Measurements from ENCODE around the gene CARD10. TPM values are rescaled to one million over a fixed set of nuclear protein-coding genes. Genes with fewer than 3 reads are reported as not detected.

The CARD10 gene
- total RNA-seq, 1 experiment from 2014 or later, result 26.5 TPM

DNA sequence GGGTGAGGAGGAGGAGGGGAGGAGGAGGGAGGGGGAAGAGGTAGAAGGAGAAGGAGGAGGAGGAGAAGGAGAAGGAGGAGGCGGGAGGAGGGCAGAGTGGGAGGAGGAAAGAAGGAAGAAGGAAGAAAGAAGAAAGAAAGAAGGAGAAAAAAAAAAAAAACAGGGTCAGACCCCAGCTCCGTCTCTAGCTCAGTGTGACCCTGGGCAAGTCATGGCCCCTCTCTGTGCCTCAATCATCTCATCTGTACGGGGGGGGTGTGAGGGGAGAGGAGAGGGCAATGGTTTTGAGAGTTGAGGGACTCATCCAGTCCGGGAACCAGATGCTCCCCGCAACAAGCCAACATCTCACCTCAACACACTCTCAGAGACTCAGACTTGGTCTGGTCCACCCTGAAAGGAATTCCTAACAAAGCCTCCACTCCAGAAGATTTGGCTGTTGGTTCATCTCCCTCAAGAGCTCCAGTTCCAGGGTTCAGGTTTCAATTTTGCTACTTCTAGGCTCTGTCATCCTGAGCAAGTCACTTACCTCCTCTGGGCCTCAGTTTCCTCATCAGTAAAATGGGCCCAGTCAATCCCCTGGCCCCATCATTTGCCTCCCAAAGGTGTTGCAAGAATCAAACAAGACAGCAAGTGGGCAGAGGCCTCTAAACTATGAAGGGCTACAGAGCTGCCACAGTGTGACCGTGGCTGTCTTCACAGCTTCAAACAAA, 7.7 kb downstream of the CARD10 start:
- H3K9me3 Mint-ChIP-seq (ENCODE audit: unreplicated experiment), result no peaks in the 10 kb centered on the region
- intact Hi-C loops (cut with micrococcal nuclease; ENCODE audit: unreplicated experiment), result loop anchor here (1.0 kb wide), 1 partner anchor 9 kb away; no protein-coding TSS in a partner anchor
- ChIA-PET POLR2A (interaction anchor here (1.9 kb wide), 1 partner anchor 9 kb away, joined by 15 read pairs; no protein-coding TSS in a partner anchor), CTCF (interaction anchor here (1.1 to 2.0 kb wide), 5 partner anchors 10 to 132 kb away, joined by 3 to 11 read pairs (median 8); no protein-coding TSS in a partner anchor)
- Histone ChIP-seq H3K9me3 (no peaks in the 10 kb centered on the region), H3K4me1 (peaks cover 37% of the 10 kb centered on the region), H3K36me3 (ENCODE audit: control insufficient read depth, insufficient read depth, low read length) (peaks cover 7% of the 10 kb centered on the region; the same call in 1 of the 2 replicates), H3K27me3 (replicated peaks; ENCODE audit: control insufficient read depth, insufficient read depth, low read length) (no peaks in the 10 kb centered on the region), H3K4me3 (ENCODE audit: low read depth, low read length) (no peak overlapping the region)
- TF ChIP-seq, protein P1, sequence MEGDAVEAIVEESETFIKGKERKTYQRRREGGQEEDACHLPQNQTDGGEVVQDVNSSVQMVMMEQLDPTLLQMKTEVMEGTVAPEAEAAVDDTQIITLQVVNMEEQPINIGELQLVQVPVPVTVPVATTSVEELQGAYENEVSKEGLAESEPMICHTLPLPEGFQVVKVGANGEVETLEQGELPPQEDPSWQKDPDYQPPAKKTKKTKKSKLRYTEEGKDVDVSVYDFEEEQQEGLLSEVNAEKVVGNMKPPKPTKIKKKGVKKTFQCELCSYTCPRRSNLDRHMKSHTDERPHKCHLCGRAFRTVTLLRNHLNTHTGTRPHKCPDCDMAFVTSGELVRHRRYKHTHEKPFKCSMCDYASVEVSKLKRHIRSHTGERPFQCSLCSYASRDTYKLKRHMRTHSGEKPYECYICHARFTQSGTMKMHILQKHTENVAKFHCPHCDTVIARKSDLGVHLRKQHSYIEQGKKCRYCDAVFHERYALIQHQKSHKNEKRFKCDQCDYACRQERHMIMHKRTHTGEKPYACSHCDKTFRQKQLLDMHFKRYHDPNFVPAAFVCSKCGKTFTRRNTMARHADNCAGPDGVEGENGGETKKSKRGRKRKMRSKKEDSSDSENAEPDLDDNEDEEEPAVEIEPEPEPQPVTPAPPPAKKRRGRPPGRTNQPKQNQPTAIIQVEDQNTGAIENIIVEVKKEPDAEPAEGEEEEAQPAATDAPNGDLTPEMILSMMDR (IDR thresholded peaks at IDR 0.05; ENCODE audit: insufficient read depth in 1 of 2, low read depth in 1 of 2, low read length in 1 of 2, severe bottlenecking in 1 of 2, unreplicated experiment in 1 of 2), result no peak
- H3K36me3 Mint-ChIP-seq (ENCODE audit: insufficient read depth, unreplicated experiment), result peaks cover 35% of the 10 kb centered on the region
- no peak overlapping the region for H3K4me3 Mint-ChIP-seq (ENCODE audit: unreplicated experiment)
- no TSS peak for BruUV-seq (replicated peaks)
- peak overlapping the region; percentile 58 for H3K27ac Mint-ChIP-seq (ENCODE audit: unreplicated experiment)
- no peaks in the 10 kb centered on the region for H3K27me3 Mint-ChIP-seq (ENCODE audit: insufficient read depth, unreplicated experiment)
- DNase-seq, result no peak
- peaks cover 24% of the 10 kb centered on the region for H3K4me1 Mint-ChIP-seq (ENCODE audit: low read depth, unreplicated experiment)

DNA sequence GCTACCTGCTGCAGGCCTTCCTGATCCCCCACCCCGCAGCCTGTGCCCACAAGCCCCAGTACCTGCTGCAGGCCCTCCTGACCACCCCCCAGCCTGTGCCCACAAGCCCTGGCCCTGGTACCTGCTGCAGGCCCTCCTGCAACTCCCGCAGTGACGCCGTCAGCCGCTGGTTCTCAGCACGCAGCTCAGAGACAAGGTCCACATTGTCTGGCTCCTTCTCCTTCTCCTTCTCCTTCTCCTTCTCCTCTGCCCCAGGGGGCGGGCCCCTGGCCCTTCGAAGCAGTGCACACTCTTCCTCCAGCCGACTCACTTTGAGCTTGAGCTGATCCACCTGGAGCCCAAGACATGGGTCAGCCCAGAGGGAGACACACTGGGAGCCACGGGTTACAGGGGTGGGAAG, 9.1 kb downstream of the CARD10 start:
- POLR2A ChIA-PET, result no interaction called here
- Mint-ChIP-seq H3K9me3 (ENCODE audit: unreplicated experiment) (no peaks in the 10 kb centered on the region), H3K27ac (ENCODE audit: unreplicated experiment) (peak overlapping the region; percentile 44), H3K36me3 (ENCODE audit: insufficient read depth, unreplicated experiment) (peaks cover 33% of the 10 kb centered on the region), H3K27me3 (ENCODE audit: insufficient read depth, unreplicated experiment) (no peaks in the 10 kb centered on the region), H3K4me1 (ENCODE audit: low read depth, unreplicated experiment) (peaks cover 24% of the 10 kb centered on the region), H3K4me3 (ENCODE audit: unreplicated experiment) (no peak overlapping the region)
- no peak for DNase-seq
- CTCF ChIA-PET, result no interaction called here
- Histone ChIP-seq H3K9me3 (no peaks in the 10 kb centered on the region), H3K27me3 (replicated peaks; ENCODE audit: control insufficient read depth, insufficient read depth, low read length) (no peaks in the 10 kb centered on the region), H3K4me3 (ENCODE audit: low read depth, low read length) (no peak overlapping the region), H3K4me1 (peaks cover 37% of the 10 kb centered on the region), H3K36me3 (ENCODE audit: control insufficient read depth, insufficient read depth, low read length) (peaks cover 7% of the 10 kb centered on the region; the same call in 1 of the 2 replicates)
- no TSS peak for BruUV-seq (replicated peaks)
- TF ChIP-seq, protein P1 (IDR thresholded peaks at IDR 0.05; ENCODE audit: insufficient read depth in 1 of 2, low read depth in 1 of 2, low read length in 1 of 2, severe bottlenecking in 1 of 2, unreplicated experiment in 1 of 2), result no peak
- intact Hi-C loops (cut with micrococcal nuclease; ENCODE audit: unreplicated experiment), result no loop called here

DNA sequence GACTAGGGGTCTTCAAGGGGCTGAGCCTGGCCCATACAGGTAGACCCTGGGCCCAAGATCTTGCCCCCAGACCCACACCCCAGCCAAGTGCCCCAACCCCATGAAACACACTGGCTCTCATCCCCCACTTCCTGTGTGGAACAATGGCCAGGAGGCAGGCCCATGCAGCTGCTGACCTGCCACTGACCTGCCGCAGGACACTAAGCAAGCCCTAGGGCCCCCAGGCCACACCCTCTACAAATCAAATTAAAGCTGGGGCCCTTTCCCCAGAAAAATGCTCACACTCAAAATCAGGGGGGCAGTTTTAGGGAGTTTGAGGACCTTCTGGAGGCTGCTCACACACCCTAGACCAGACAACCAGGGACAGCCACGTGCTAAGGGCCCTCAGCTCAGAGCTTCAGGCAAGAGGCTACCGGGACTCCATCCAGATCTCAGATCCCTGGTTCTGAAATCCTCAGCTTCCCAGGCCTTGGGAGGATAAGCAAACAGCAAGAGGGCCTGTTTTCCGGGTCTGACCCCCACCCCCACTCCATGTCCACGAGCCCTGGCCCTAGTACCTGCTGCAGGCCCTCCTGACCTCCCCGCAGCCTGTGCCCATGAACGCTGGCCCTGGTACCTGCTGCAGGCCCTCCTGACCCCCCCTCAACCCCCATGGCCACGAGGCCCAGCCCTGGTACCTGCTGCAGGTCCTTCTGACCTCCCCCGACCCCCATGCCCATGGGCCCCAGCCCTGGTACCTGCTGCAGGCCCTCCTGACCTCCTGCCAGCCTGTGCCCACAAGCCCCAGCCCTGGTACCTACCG, 10.0 kb downstream of the CARD10 start:
- Mint-ChIP-seq H3K4me1 (ENCODE audit: low read depth, unreplicated experiment) (peaks cover 30% of the 10 kb centered on the region), H3K27me3 (ENCODE audit: insufficient read depth, unreplicated experiment) (no peaks in the 10 kb centered on the region), H3K4me3 (ENCODE audit: unreplicated experiment) (no peak overlapping the region), H3K9me3 (ENCODE audit: unreplicated experiment) (no peaks in the 10 kb centered on the region), H3K27ac (ENCODE audit: unreplicated experiment) (peak overlapping the region; percentile 85), H3K36me3 (ENCODE audit: insufficient read depth, unreplicated experiment) (peaks cover 38% of the 10 kb centered on the region)
- POLR2A ChIA-PET, result interaction anchor here (0.5 kb wide), 1 partner anchor 533 kb away, joined by 3 read pairs; no protein-coding TSS in a partner anchor
- TF ChIP-seq, protein P1 (IDR thresholded peaks at IDR 0.05; ENCODE audit: insufficient read depth in 1 of 2, low read depth in 1 of 2, low read length in 1 of 2, severe bottlenecking in 1 of 2, unreplicated experiment in 1 of 2), result no peak
- Histone ChIP-seq H3K4me3 (ENCODE audit: low read depth, low read length) (no peak overlapping the region), H3K9me3 (no peaks in the 10 kb centered on the region), H3K36me3 (ENCODE audit: control insufficient read depth, insufficient read depth, low read length) (peaks cover 3% of the 10 kb centered on the region; the same call in 1 of the 2 replicates), H3K27me3 (replicated peaks; ENCODE audit: control insufficient read depth, insufficient read depth, low read length) (no peaks in the 10 kb centered on the region), H3K4me1 (peaks cover 38% of the 10 kb centered on the region)
- CTCF ChIA-PET, result no interaction called here
- no TSS peak for BruUV-seq (replicated peaks)
- intact Hi-C loops (cut with micrococcal nuclease; ENCODE audit: unreplicated experiment), result no loop called here
- DNase-seq, result peak in 1 of 2 experiments; percentile 5
